ENCODE measurements around the gene DIRAS1. TPM values are rescaled to one million over a fixed set of nuclear protein-coding genes. Genes with fewer than 3 reads are reported as not detected.
"Not testable (repeated sequence)": the region's sequence is repeated elsewhere in the genome, so short reads cannot be mapped to it uniquely, and the experiment has no call there.

The DIRAS1 gene
- polyA plus RNA-seq, 1 donor = 2.6 TPM

- WGBS (ENCODE audit: insufficient coverage, low lambda C conversion rate) = no CpG with 5 or more reads among the region's 51 CpGs
- Histone ChIP-seq H3K4me1 (ENCODE audit: control insufficient read depth, insufficient read depth, low read length) (no peaks in the 10 kb centered on the region), H3K27me3 (ENCODE audit: control insufficient read depth, insufficient read depth, low read length) (peaks cover 24% of the 10 kb centered on the region), H3K36me3 (ENCODE audit: control insufficient read depth, insufficient read depth, low read length) (no peaks in the 10 kb centered on the region), H3K27ac (ENCODE audit: low read length) (no peak overlapping the region), H3K9me3 (ENCODE audit: control insufficient read depth, low read depth, low read length) (peaks cover 29% of the 10 kb centered on the region), H3K4me3 (ENCODE audit: low read length) (no peak overlapping the region)
- no peak for DNase-seq
These were observed 4.2 kb downstream of the DIRAS1 start for GRCh38 chr19:2716722-2717637.

GRCh38 chr19:2716275-2716650 is 4.9 kb downstream of the DIRAS1 start:
- H3K27ac ChIP-seq (ENCODE audit: low read length) = no peak overlapping the region
- peaks cover 18% of the 10 kb centered on the region for H3K27me3 ChIP-seq (ENCODE audit: control insufficient read depth, insufficient read depth, low read length)
- no peak overlapping the region for H3K4me3 ChIP-seq (ENCODE audit: low read length)
- H3K36me3 ChIP-seq (ENCODE audit: control insufficient read depth, insufficient read depth, low read length) = no peaks in the 10 kb centered on the region
- DNase-seq = no peak
- H3K4me1 ChIP-seq (ENCODE audit: control insufficient read depth, insufficient read depth, low read length) = no peaks in the 10 kb centered on the region
- no CpG with 5 or more reads among the region's 19 CpGs for WGBS (ENCODE audit: insufficient coverage, low lambda C conversion rate)
- H3K9me3 ChIP-seq (ENCODE audit: control insufficient read depth, low read depth, low read length) = peaks cover 29% of the 10 kb centered on the region

- WGBS (ENCODE audit: insufficient coverage, low lambda C conversion rate) = no CpG with 5 or more reads among the region's 12 CpGs
- no peak for DNase-seq
- Histone ChIP-seq H3K9me3 (ENCODE audit: control insufficient read depth, low read depth, low read length) (peaks cover 28% of the 10 kb centered on the region), H3K27ac (ENCODE audit: low read length) (no peak overlapping the region), H3K27me3 (ENCODE audit: control insufficient read depth, insufficient read depth, low read length) (peaks cover 16% of the 10 kb centered on the region), H3K4me3 (ENCODE audit: low read length) (no peak overlapping the region), H3K36me3 (ENCODE audit: control insufficient read depth, insufficient read depth, low read length) (no peaks in the 10 kb centered on the region), H3K4me1 (ENCODE audit: control insufficient read depth, insufficient read depth, low read length) (no peaks in the 10 kb centered on the region)
These were observed 5.5 kb downstream of the DIRAS1 start for GRCh38 chr19:2715470-2716274.

GRCh38 chr19:2714531-2715269 is 6.5 kb downstream of the DIRAS1 start:
- WGBS (ENCODE audit: insufficient coverage, low lambda C conversion rate) = no CpG with 5 or more reads among the region's 16 CpGs
- H3K27me3 ChIP-seq (ENCODE audit: control insufficient read depth, insufficient read depth, low read length) = peaks cover 7% of the 10 kb centered on the region
- no peak overlapping the region for H3K27ac ChIP-seq (ENCODE audit: low read length)
- no peak overlapping the region for H3K4me3 ChIP-seq (ENCODE audit: low read length)
- H3K4me1 ChIP-seq (ENCODE audit: control insufficient read depth, insufficient read depth, low read length) = no peaks in the 10 kb centered on the region
- H3K9me3 ChIP-seq (ENCODE audit: control insufficient read depth, low read depth, low read length) = peaks cover 21% of the 10 kb centered on the region
- no peak for DNase-seq
- no peaks in the 10 kb centered on the region for H3K36me3 ChIP-seq (ENCODE audit: control insufficient read depth, insufficient read depth, low read length)

- not testable (repeated sequence) for H3K36me3 ChIP-seq (ENCODE audit: control insufficient read depth, insufficient read depth, low read length); H3K27me3 ChIP-seq (ENCODE audit: control insufficient read depth, insufficient read depth, low read length); H3K4me1 ChIP-seq (ENCODE audit: control insufficient read depth, insufficient read depth, low read length); H3K27ac ChIP-seq (ENCODE audit: low read length); H3K4me3 ChIP-seq (ENCODE audit: low read length); DNase-seq
- peaks cover 21% of the 10 kb centered on the region for H3K9me3 ChIP-seq (ENCODE audit: control insufficient read depth, low read depth, low read length)
- WGBS (ENCODE audit: insufficient coverage, low lambda C conversion rate) = no CpG with 5 or more reads among the region's 1 CpG
These were observed 7.1 kb downstream of the DIRAS1 start for GRCh38 chr19:2714102-2714501.

- not testable (repeated sequence) for H3K27ac ChIP-seq (ENCODE audit: low read length); H3K4me3 ChIP-seq (ENCODE audit: low read length); H3K36me3 ChIP-seq (ENCODE audit: control insufficient read depth, insufficient read depth, low read length); H3K27me3 ChIP-seq (ENCODE audit: control insufficient read depth, insufficient read depth, low read length); DNase-seq; H3K4me1 ChIP-seq (ENCODE audit: control insufficient read depth, insufficient read depth, low read length)
- H3K9me3 ChIP-seq (ENCODE audit: control insufficient read depth, low read depth, low read length) = peaks cover 21% of the 10 kb centered on the region
- WGBS (ENCODE audit: insufficient coverage, low lambda C conversion rate) = no CpG with 5 or more reads among the region's 3 CpGs
These were observed 8.0 kb downstream of the DIRAS1 start for GRCh38 chr19:2713170-2713569.

- no peaks in the 10 kb centered on the region for H3K27me3 ChIP-seq (ENCODE audit: control insufficient read depth, insufficient read depth, low read length)
- DNase-seq = no peak
- WGBS (ENCODE audit: insufficient coverage, low lambda C conversion rate) = no CpG with 5 or more reads among the region's 5 CpGs
These were observed 9.3 kb downstream of the DIRAS1 start for GRCh38 chr19:2711875-2712205.

GRCh38 chr19:2711172-2711874 is 9.8 kb downstream of the DIRAS1 start:
- Histone ChIP-seq H3K27ac (ENCODE audit: low read length) (no peak overlapping the region), H3K36me3 (ENCODE audit: control insufficient read depth, insufficient read depth, low read length) (no peaks in the 10 kb centered on the region), H3K9me3 (ENCODE audit: control insufficient read depth, low read depth, low read length) (peaks cover 15% of the 10 kb centered on the region), H3K4me1 (ENCODE audit: control insufficient read depth, insufficient read depth, low read length) (no peaks in the 10 kb centered on the region), H3K27me3 (ENCODE audit: control insufficient read depth, insufficient read depth, low read length) (no peaks in the 10 kb centered on the region), H3K4me3 (ENCODE audit: low read length) (no peak overlapping the region)
- WGBS (ENCODE audit: insufficient coverage, low lambda C conversion rate) = no CpG with 5 or more reads among the region's 17 CpGs
- DNase-seq = no peak

More at GRCh38 chr19:2711875-2712205, 9.3 kb downstream of the DIRAS1 start:
- no peak overlapping the region for H3K27ac ChIP-seq (ENCODE audit: low read length)
- no peak overlapping the region for H3K4me3 ChIP-seq (ENCODE audit: low read length)
- H3K36me3 ChIP-seq (ENCODE audit: control insufficient read depth, insufficient read depth, low read length) = no peaks in the 10 kb centered on the region
- H3K9me3 ChIP-seq (ENCODE audit: control insufficient read depth, low read depth, low read length) = peaks cover 16% of the 10 kb centered on the region
- H3K4me1 ChIP-seq (ENCODE audit: control insufficient read depth, insufficient read depth, low read length) = no peaks in the 10 kb centered on the region

- H3K27ac ChIP-seq (ENCODE audit: low read length) = no peak overlapping the region
- peaks cover 24% of the 10 kb centered on the region for H3K27me3 ChIP-seq (ENCODE audit: control insufficient read depth, insufficient read depth, low read length)
- WGBS (ENCODE audit: insufficient coverage, low lambda C conversion rate) = 88% methylated on average over 1 of the region's 5 CpGs
- DNase-seq = no peak
- H3K9me3 ChIP-seq (ENCODE audit: control insufficient read depth, low read depth, low read length) = no peaks in the 10 kb centered on the region
- H3K36me3 ChIP-seq (ENCODE audit: control insufficient read depth, insufficient read depth, low read length) = no peaks in the 10 kb centered on the region
- H3K4me3 ChIP-seq (ENCODE audit: low read length) = no peak overlapping the region
- peaks cover 4% of the 10 kb centered on the region for H3K4me1 ChIP-seq (ENCODE audit: control insufficient read depth, insufficient read depth, low read length)
These were observed 14.9 kb downstream of the DIRAS1 start for GRCh38 chr19:2706251-2706650.
